ENCODE results near the gene NTF3.
A peak's percentile ranks its signal among the peaks of the same experiment; 100 is the strongest.

Gene NTF3

DNA sequence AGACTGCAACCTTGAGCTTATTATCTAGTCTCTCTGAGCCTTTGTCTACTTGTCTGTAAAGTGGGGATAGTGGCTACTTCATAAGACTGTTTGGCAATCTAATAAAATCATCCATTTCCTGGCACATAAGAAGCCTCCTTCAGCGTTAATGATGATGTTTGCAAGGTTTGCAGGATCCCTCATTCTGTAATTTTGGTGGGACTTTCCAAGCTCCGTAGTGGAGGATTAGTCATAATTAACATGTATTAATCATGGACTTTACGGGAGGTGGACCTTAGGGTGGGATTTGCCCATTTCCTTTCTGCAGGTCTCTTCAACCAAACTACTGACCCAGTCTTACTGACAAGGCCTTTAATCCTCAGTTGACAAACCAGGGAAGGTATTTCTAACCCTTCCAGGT lies 66.2 kb downstream of the NTF3 start:
- no peak overlapping the region for H3K27ac Mint-ChIP-seq
- H3K4me1 Mint-ChIP-seq, result no peaks in the 10 kb centered on the region
- no peaks in the 10 kb centered on the region for H3K9me3 Mint-ChIP-seq
- no peaks in the 10 kb centered on the region for H3K36me3 Mint-ChIP-seq
- no peak overlapping the region for H3K4me3 Mint-ChIP-seq
- DNase-seq (no peak), ATAC-seq (replicated peaks) (no peak)
- peaks cover 4 to 19% of the 10 kb centered on the region in 2 donors for H3K27me3 Mint-ChIP-seq

DNA sequence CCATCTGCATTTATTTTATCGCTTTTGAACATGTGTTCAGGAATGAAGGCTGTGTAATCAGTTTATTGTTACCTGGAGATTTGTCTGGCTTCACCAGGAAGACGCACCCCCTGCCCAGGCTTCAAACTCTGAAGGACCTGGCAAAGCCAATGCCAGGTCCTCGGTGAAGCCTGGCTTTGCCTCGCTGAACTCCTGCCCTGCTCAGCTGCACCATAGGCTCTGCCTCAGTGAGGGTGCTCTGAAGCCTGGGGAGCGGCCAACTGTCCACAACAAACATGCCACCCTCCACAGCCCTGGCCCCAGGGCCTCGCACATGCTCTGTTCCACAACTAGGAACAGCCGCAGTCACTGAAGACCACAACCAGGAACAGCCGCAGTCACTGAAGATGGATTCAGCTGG lies 66.9 kb downstream of the NTF3 start:
- Mint-ChIP-seq H3K36me3 (no peaks in the 10 kb centered on the region), H3K4me3 (no peak overlapping the region), H3K27ac (no peak overlapping the region), H3K27me3 (peaks cover 4 to 17% of the 10 kb centered on the region in 2 donors), H3K9me3 (no peaks in the 10 kb centered on the region), H3K4me1 (no peaks in the 10 kb centered on the region)
- no peak for ATAC-seq (replicated peaks)
- DNase-seq, result no peak

DNA sequence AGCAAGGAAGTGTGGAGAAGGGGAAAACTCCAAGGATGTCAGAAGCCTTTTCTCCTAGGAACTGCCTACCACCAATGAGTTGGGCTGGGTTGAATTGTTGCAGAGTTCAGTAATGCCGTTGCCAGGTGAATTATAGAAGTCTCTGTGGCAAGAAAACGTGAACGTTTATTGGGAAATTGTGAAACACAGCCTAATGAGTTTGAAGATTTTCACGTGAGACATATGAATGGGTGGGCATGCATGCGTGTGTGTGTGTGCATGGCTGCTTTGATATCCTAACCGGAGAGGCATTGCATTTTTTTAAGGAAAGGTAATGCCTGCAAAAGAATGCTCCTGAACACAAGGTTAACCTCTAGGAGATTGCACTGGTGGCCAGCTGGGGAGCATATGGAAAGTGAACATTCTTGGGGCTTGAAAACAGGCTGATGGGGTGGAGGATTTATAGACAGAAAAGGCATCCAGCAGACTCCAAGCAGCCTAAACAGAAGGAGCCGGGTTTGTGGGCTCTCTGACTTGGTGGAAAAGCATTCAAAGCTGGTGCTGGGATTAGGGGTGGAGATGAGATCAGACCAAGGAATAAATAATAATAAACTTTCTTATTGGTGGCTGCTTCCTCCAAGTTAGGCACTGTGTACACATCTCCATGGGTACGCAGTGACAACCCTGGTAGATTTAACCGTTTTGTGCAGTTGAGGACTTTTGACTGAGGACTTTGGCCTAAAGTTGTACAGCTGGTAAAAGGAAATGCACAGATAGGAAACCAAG lies 67.8 kb downstream of the NTF3 start:
- H3K36me3 Mint-ChIP-seq, result no peaks in the 10 kb centered on the region

DNA sequence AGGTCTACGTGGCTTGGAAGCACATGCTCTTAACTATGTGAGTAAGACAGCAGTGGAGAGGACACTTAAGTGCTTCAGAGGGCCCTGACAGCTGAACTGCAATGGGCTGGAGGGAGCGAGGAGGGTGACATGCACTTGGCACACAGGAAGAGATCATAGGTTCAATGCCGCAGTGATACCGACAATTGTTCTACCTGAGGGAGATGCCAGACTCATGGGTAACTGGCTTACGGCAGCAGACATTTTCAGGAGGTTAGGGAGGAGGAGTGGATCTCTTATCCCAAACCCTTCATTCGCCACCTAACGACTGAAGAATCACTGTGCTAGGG lies 68.4 kb downstream of the NTF3 start:
- H3K9me3 Mint-ChIP-seq, result no peaks in the 10 kb centered on the region
- DNase-seq (no peak), ATAC-seq (replicated peaks) (no peak)
- no peaks in the 10 kb centered on the region for H3K36me3 Mint-ChIP-seq
- H3K27me3 Mint-ChIP-seq, result peaks cover 4 to 17% of the 10 kb centered on the region in 2 donors
- H3K4me1 Mint-ChIP-seq, result no peaks in the 10 kb centered on the region
- H3K4me3 Mint-ChIP-seq, result no peak overlapping the region
- H3K27ac Mint-ChIP-seq, result no peak overlapping the region

More for the DNA sequence above, 67.8 kb downstream of the NTF3 start:
- DNase-seq (no peak), ATAC-seq (replicated peaks) (no peak)
- H3K4me3 Mint-ChIP-seq, result no peak overlapping the region
- no peaks in the 10 kb centered on the region for H3K4me1 Mint-ChIP-seq
- no peaks in the 10 kb centered on the region for H3K9me3 Mint-ChIP-seq
- no peak overlapping the region for H3K27ac Mint-ChIP-seq
- peaks cover 4 to 17% of the 10 kb centered on the region in 2 donors for H3K27me3 Mint-ChIP-seq

DNA sequence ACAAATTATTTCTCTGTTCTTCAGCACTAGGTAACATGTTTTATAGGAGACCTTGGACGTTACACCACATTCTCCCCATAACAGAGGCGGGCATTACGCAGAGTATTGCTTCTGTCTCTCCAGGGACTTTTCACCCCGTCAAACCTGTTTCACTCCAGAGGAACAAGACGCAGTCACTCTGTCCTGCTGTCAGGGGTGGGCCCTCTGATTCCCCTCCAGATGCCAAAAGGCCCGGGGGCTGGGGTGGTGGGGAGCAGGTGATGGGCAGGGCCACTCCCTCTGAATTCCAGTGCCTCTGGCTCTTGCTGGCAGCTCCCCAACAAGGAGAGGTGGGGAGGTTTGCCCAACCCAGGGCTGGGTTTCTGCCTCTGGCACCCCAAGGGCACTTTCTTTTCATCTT lies 71.9 kb downstream of the NTF3 start:
- Mint-ChIP-seq H3K36me3 (no peaks in the 10 kb centered on the region), H3K4me1 (no peaks in the 10 kb centered on the region), H3K27ac (no peak overlapping the region), H3K9me3 (no peaks in the 10 kb centered on the region), H3K27me3 (peaks cover 18 to 21% of the 10 kb centered on the region in 2 donors), H3K4me3 (no peak overlapping the region)
- ATAC-seq (replicated peaks), result no peak
- DNase-seq, result no peak

DNA sequence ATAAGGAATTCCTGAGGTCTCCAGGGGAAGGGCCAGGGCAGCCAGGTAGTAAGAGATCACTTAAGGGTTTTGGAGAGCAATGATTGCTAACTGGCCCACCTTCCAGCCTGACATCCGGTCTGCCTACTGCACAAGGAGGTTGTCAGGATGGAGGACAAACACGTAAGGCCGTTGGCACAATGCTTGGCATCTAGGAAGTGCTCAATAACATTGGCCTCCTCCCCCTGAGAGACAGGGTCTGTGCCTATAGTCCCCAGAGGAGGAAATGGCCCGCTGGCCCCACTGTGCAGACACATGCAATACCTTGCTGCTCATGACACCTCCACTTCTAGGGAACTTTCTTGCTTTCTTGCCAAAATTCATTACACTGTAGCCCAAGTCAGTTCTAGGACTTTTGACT lies 73.2 kb downstream of the NTF3 start:
- ATAC-seq (replicated peaks) (no peak), DNase-seq (no peak)
- Mint-ChIP-seq H3K4me3 (no peak overlapping the region), H3K9me3 (no peaks in the 10 kb centered on the region), H3K4me1 (no peaks in the 10 kb centered on the region), H3K36me3 (no peaks in the 10 kb centered on the region), H3K27me3 (peaks cover 14 to 20% of the 10 kb centered on the region in 2 donors), H3K27ac (no peak overlapping the region)

DNA sequence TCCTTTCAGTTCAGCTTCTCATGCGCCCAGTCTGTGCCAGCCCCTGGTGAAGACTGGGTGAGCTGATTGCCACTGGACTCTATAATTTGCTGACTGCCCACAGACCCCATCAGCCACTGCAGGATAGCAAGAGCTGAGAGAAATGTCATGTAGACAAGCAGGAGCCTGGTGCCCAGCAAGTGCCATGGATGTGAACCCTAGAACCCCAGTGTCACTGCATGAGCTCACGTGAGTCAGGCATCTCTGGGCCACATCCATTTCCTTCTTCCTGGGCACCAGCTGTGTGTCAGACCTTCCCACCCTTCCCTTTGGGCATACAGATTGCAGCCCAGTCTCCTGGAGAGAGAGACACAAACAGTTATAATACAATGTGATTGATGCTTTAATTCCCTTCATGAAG lies 73.8 kb downstream of the NTF3 start:
- Mint-ChIP-seq H3K36me3 (no peaks in the 10 kb centered on the region), H3K9me3 (no peaks in the 10 kb centered on the region), H3K4me3 (no peak overlapping the region), H3K27ac (no peak overlapping the region), H3K4me1 (no peaks in the 10 kb centered on the region), H3K27me3 (peaks cover 14 to 19% of the 10 kb centered on the region in 2 donors)
- ATAC-seq (replicated peaks), result no peak
- no peak for DNase-seq

DNA sequence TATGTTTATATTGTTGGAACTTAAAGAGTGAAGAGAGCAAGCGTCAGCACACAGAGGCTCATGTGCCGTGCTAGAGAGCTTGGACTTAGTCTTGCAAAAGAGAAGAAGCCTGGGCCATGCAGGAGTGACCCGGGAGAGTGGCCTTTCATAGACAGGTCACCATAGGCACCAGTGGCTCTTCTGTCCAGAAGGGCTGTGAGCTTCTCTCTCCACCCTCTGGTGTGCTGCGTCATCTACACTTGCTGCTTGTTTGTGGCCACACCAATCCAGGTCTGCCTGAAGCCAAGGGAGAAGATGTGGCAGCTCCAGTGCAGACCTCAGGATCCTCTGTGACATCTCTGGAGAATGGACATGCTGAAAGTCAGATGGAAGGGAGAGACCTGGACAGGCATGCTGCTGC lies 74.4 kb downstream of the NTF3 start:
- Mint-ChIP-seq H3K4me3 (no peak overlapping the region), H3K9me3 (no peaks in the 10 kb centered on the region), H3K36me3 (no peaks in the 10 kb centered on the region), H3K27ac (peak overlapping the region; percentile 2), H3K4me1 (no peaks in the 10 kb centered on the region), H3K27me3 (peaks cover 14 to 20% of the 10 kb centered on the region in 2 donors)
- ATAC-seq (replicated peaks) (no peak), DNase-seq (no peak)

DNA sequence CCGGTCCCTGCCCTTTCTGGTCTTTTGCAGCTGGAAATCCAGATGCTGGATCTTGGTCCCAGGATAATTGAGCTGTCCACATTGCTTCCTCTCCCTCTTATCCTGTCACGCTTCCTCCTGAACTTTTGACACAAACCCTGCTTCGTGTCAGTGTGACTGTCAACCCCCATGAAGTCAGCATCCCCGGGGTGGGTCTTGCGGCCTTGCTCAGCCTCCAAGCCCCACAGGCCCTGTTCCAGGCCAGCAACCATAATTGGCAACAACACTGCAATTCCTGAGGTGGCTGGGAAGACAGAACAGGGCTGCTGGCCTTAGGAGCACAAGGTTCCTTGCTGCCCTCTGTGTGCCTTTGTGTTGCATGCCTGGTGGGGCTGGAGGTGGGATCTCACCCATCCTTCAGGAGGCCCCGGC lies 74.9 kb downstream of the NTF3 start:
- Mint-ChIP-seq H3K36me3 (no peaks in the 10 kb centered on the region), H3K27ac (no peak overlapping the region), H3K27me3 (peaks cover 14 to 21% of the 10 kb centered on the region in 2 donors), H3K4me3 (no peak overlapping the region), H3K4me1 (peaks cover 0 to 1% of the 10 kb centered on the region in 2 donors), H3K9me3 (no peaks in the 10 kb centered on the region)
- ATAC-seq (replicated peaks), result no peak
- no peak for DNase-seq

DNA sequence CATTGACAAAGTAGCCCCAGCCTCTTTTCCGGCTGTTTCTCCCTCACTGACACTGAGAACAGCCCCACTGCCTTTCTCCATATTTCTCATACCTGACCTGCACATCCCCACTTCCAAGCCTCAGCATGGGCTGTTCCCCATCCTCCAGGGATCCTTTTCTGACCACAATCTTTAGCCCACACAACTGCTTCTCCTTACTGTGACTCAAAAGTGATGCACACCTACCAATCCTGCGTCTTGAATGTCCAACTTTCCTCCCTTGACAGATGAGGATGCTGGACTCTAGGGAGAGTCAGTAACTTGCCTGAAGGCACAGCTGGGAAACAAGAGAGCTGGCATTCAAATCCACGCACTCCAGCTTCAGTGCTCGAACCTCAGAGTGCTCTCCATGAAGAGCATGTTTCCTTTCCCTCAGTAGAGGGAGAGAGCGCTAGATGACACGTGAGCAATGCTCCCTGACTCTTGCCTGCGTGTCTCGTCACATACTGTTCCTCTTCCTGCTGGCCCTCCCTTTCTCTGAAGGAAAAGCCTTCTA lies 75.6 kb downstream of the NTF3 start:
- Mint-ChIP-seq H3K27me3 (peaks cover 20 to 21% of the 10 kb centered on the region in 2 donors), H3K9me3 (no peaks in the 10 kb centered on the region), H3K4me3 (no peak overlapping the region), H3K27ac (no peak overlapping the region), H3K4me1 (peaks cover 0 to 1% of the 10 kb centered on the region in 2 donors), H3K36me3 (no peaks in the 10 kb centered on the region)
- ATAC-seq (replicated peaks) (no peak), DNase-seq (no peak)

DNA sequence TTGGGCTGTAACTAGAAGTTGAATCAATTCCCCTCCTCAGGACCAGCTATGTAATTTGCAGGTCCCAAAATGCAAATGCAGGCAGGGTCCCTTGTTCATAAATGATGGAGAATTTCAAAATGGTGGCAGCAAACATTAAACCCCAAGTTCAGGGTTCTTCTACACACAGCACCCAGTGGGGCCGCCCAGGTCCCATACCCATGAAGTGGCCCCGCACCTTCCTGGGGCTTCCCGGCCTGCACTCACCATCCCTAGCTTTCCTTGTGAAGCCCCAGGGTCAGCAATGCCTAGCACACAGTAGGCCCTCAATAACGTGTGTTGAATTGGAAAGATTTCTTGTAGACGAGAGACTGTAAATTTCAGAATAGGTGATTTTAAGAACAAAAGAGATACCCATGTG lies 76.0 kb downstream of the NTF3 start:
- ATAC-seq (replicated peaks) (no peak), DNase-seq (no peak)
- H3K9me3 Mint-ChIP-seq, result no peaks in the 10 kb centered on the region
- H3K27me3 Mint-ChIP-seq, result peaks cover 16 to 20% of the 10 kb centered on the region in 2 donors
- H3K36me3 Mint-ChIP-seq, result no peaks in the 10 kb centered on the region
- no peak overlapping the region for H3K4me3 Mint-ChIP-seq
- H3K27ac Mint-ChIP-seq, result no peak overlapping the region
- peaks cover 0 to 1% of the 10 kb centered on the region in 2 donors for H3K4me1 Mint-ChIP-seq

DNA sequence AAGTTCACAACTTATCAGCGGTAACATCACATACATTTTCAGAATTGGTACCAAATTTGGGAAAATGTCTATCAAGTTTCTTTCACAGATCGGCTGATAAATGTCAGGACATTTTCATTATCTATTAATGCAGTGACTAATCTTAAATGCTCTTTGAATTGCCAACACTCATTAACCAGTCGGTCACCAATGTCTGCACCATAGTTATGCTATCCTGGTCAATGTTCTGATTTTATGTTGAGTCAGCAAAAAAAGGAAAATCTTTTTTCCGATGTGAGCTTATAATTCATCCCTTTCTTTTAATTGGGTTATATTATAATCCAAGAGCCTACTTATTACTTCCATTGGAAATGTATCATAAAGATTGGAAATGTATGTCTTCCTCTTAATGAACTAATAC lies 77.2 kb downstream of the NTF3 start:
- Mint-ChIP-seq H3K9me3 (no peaks in the 10 kb centered on the region), H3K36me3 (no peaks in the 10 kb centered on the region), H3K27ac (no peak overlapping the region), H3K4me3 (no peak overlapping the region), H3K27me3 (peaks cover 19 to 20% of the 10 kb centered on the region in 2 donors), H3K4me1 (peaks cover 0 to 1% of the 10 kb centered on the region in 2 donors)
- DNase-seq (no peak), ATAC-seq (replicated peaks) (no peak)

DNA sequence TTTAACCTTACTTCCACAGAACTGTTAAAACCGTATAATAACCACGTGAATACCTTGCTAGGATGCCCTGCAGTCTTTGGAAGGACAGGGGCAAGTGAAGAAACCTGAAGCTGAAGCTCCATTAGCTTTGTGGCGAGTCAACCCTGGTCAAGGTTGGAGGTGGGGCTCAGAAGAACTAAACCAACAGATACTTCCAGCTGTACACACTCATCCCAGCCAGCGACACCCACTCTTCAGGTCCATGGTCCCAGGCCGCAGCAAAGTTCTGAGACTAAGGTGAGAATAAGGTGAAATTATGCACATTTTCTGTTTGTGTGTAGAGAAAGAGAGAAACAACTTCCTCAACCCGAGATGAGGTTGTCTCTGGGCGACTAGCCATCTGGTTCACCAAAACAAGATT lies 77.6 kb downstream of the NTF3 start:
- H3K27ac Mint-ChIP-seq, result no peak overlapping the region
- peaks cover 24% of the 10 kb centered on the region in 2 donors for H3K27me3 Mint-ChIP-seq
- H3K9me3 Mint-ChIP-seq, result no peaks in the 10 kb centered on the region
- H3K36me3 Mint-ChIP-seq, result no peaks in the 10 kb centered on the region
- H3K4me3 Mint-ChIP-seq, result no peak overlapping the region
- no peak for DNase-seq
- peaks cover 0 to 1% of the 10 kb centered on the region in 2 donors for H3K4me1 Mint-ChIP-seq
- no peak for ATAC-seq (replicated peaks)

DNA sequence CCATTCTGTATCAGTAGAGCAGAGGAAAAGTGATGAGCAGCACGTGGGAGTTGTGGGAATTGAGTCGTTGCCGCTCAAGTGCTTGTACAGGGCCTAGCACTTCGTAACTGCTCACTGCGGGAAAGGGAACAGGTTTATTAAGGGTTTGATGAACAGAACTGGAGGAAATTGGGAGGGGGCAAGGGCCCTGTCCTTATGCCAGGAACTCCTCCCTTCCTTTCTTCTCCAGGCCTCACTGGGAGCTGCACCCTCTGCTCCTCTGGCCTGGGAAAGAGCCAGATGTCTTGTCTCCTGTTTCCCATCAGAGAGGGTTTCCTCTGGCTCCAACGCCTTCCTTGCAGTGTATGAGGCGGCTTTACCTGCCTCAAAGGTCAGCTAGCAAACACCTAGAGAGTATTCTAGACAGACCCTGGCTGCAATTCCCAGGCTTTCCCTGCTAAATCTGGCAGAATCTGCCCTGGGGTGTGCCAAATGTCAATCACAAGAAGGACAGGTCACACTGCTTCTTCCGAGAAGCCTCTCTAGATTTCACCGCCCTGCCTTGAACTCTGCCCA lies 78.4 kb downstream of the NTF3 start:
- no peaks in the 10 kb centered on the region for H3K36me3 Mint-ChIP-seq
- no peak for DNase-seq
- no peak overlapping the region for H3K4me3 Mint-ChIP-seq
- no peak overlapping the region for H3K27ac Mint-ChIP-seq
- ATAC-seq (replicated peaks), result no peak
- peaks cover 24% of the 10 kb centered on the region in 2 donors for H3K27me3 Mint-ChIP-seq
- H3K9me3 Mint-ChIP-seq, result no peaks in the 10 kb centered on the region
- H3K4me1 Mint-ChIP-seq, result peaks cover 0 to 1% of the 10 kb centered on the region in 2 donors

DNA sequence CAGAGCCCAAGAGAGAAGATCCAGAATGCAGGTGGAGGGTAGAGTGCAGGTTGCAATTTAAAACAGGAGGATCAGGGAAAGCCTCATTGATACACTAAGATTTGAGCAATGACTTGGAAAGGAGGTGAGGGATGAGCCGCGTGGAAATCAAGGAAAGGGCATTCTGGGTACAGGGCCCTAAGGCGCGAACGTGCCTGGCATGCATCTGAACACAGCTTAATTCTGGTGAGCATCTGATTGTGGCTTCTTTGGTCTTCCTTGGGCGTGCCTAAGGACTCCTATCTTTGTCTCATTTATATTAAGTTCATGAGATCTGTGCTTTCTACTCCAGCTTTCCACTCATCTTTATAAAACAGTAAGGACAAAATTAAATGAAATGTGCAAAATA lies 79.3 kb downstream of the NTF3 start:
- peaks cover 21 to 22% of the 10 kb centered on the region in 2 donors for H3K27me3 Mint-ChIP-seq
- no peaks in the 10 kb centered on the region for H3K36me3 Mint-ChIP-seq
- H3K4me3 Mint-ChIP-seq, result no peak overlapping the region
- H3K9me3 Mint-ChIP-seq, result no peaks in the 10 kb centered on the region
- no peak overlapping the region for H3K27ac Mint-ChIP-seq
- DNase-seq (no peak), ATAC-seq (replicated peaks) (no peak)
- peaks cover 0 to 1% of the 10 kb centered on the region in 2 donors for H3K4me1 Mint-ChIP-seq

Measured in stimulated activated naive B cell treated with anti-CD40 and anti-IgM and Interleukin-4, amounts not matched to agents 10 μg/mL and 1 μg/mL and 100 μg/mL, for 72 hours (primary cell).